HCT116 (cell line): ENCODE measurements around the gene KDELR1. TPM values are rescaled to one million over a fixed set of nuclear protein-coding genes. Genes with fewer than 3 reads are reported as not detected.

Experiments used
- ATAC-seq: fragments of 200-7000 bp; cut with Tn5 transposase; 2 replicates; pipeline ENCODE4 v1.9.1; 2020; ENCODE audit warnings: mild to moderate bottlenecking, moderate library complexity
- Bru-seq: library from RNA; stranded (reverse); fragments of 400-500 nt; gene quantifications from one replicate; lab custom pipeline; 2021; lab: Mats Ljungman, UMichigan
- BruChase-seq, 2 experiments: library from RNA; stranded (reverse); fragments of 400-500 nt; gene quantifications; one replicate each; lab custom pipeline; 2021; lab: Mats Ljungman, UMichigan
- BruUV-seq: library from RNA; stranded (reverse); fragments of 400-500 nt; replicated peaks from 2 replicates; lab custom pipeline; 2021; lab: Mats Ljungman, UMichigan
- CTCF ChIA-PET: fragments of 300-600 bp; sonication (Branson Sonifier 250); formaldehyde crosslinking; loops from one replicate; lab custom pipeline; 2021; ENCODE audit warnings: antibody characterized with exemption; lab: Charles Lee
- POLR2A ChIA-PET: fragments of 300-600, 350-600 bp; sonication (Branson Sonifier 250); formaldehyde crosslinking; loops from one replicate; lab custom pipeline; 2021; ENCODE audit warnings: antibody characterized with exemption; lab: Charles Lee
- RAD21 ChIA-PET, 2 experiments: fragments of 300-600 bp; sonication (Branson Sonifier 250); formaldehyde crosslinking; loops; one replicate each; lab custom pipeline; 2023; ENCODE audit warnings: low total read pairs in 2 of 2; ENCODE audit not compliant: uncharacterized antibody in 2 of 2, unreplicated experiment in 2 of 2, low non-redundant PET in 1 of 2; lab: Charles Lee
- DNase-seq: peaks from one replicate; pipeline ENCODE4 v3.0.0-alpha.2; 2010; ENCODE audit warnings: low read depth, low spot score
- H2AFZ ChIP-seq: fragments of 200-600 bp; shearing (Covaris generic), sonication (generic); 2 replicates; pipeline ENCODE4 v1.6.1; 2017; ENCODE audit warnings: low read depth, mixed run types, mixed read lengths, antibody characterized with exemption, low read length; ENCODE audit not compliant: poor library complexity, severe bottlenecking
- H3K27ac ChIP-seq: 2 replicates; pipeline ENCODE4 v1.5.1; 2012; ENCODE audit warnings: low read depth, low read length
- H3K27me3 ChIP-seq: fragments of 200-600 bp; sonication (generic); 2 replicates; pipeline ENCODE4 v1.6.1; 2016; ENCODE audit warnings: mixed run types, low read length, mixed read lengths; ENCODE audit not compliant: insufficient read depth
- H3K36me3 ChIP-seq, 2 experiments: fragments of 200-500 bp in 1 of 2; fragments of 200-600 bp in 1 of 2; sonication (Bioruptor generic) in 1 of 2; sonication (generic) in 1 of 2; 2 replicates each; pipeline versions ENCODE4 v1.5.1 to v1.6.1; 2014 to 2016; ENCODE audit warnings: low read length in 2 of 2, inconsistent platforms in 1 of 2, mixed read lengths in 1 of 2, mixed run types in 1 of 2; ENCODE audit not compliant: insufficient read depth in 2 of 2, control insufficient read depth in 1 of 2
- H3K4me1 ChIP-seq, 2 experiments: fragments of 200-600 bp in 1 of 2; sonication (generic) in 1 of 2; 2 replicates each; pipeline versions ENCODE4 v1.5.1 to v1.6.1; 2012 to 2017; ENCODE audit warnings: low read length in 2 of 2, inconsistent platforms in 1 of 2, mild to moderate bottlenecking in 1 of 2, mixed read lengths in 1 of 2, mixed run types in 1 of 2, moderate library complexity in 1 of 2; ENCODE audit not compliant: insufficient read depth in 2 of 2, control insufficient read depth in 1 of 2
- H3K4me2 ChIP-seq: fragments of 200-600 bp; sonication (generic); 2 replicates; pipeline ENCODE4 v1.6.1; 2017; ENCODE audit warnings: mixed run types, low read length, mixed read lengths
- H3K4me3 ChIP-seq, 2 experiments: fragments of 200-600 bp in 1 of 2; sonication (generic) in 1 of 2; replicated peaks in 1 of 2; 2 replicates each; pipeline ENCODE4 v1.5.1; 2011 to 2016; ENCODE audit warnings: low read length in 2 of 2, control low read depth in 1 of 2, low read depth in 1 of 2, mild to moderate bottlenecking in 1 of 2, mixed read lengths in 1 of 2, mixed run types in 1 of 2
- H3K79me2 ChIP-seq: fragments of 200-600 bp; sonication (generic); 2 replicates; pipeline ENCODE4 v1.6.1; 2017; ENCODE audit warnings: mild to moderate bottlenecking, mixed run types, low read length, moderate library complexity, mixed read lengths; ENCODE audit not compliant: insufficient read depth
- H3K9ac ChIP-seq: fragments of 200-600 bp; sonication (generic); 2 replicates; pipeline ENCODE4 v1.6.1; 2016; ENCODE audit warnings: low read length, mixed read lengths
- H3K9me2 ChIP-seq: fragments of 200-600 bp; sonication (generic), shearing (Covaris generic); 2 replicates; pipeline ENCODE4 v1.6.1; 2017; ENCODE audit warnings: mixed run types, mild to moderate bottlenecking, moderate library complexity; ENCODE audit not compliant: insufficient read depth
- H3K9me3 ChIP-seq, 2 experiments: fragments of 200-500 bp in 1 of 2; fragments of 200-600 bp in 1 of 2; sonication (Bioruptor generic) in 1 of 2; sonication (generic) in 1 of 2; 2 replicates each; pipeline ENCODE4 v1.6.1; 2014 to 2017; ENCODE audit warnings: low read length in 2 of 2, mixed read lengths in 2 of 2, inconsistent platforms in 1 of 2, low read depth in 1 of 2, mild to moderate bottlenecking in 1 of 2, mixed run types in 1 of 2, moderate library complexity in 1 of 2; ENCODE audit not compliant: control insufficient read depth in 1 of 2, insufficient read depth in 1 of 2
- H4K20me1 ChIP-seq: fragments of 200-600 bp; sonication (generic), shearing (Covaris generic); 2 replicates; pipeline ENCODE4 v1.6.1; 2017; ENCODE audit warnings: mixed run types, mild to moderate bottlenecking, moderate library complexity; ENCODE audit not compliant: insufficient read depth
- CEBPB ChIP-seq: IDR thresholded peaks from 2 replicates; pipeline ENCODE4 v1.6.1; 2012; ENCODE audit warnings: low read depth
- CTCF ChIP-seq, 3 experiments: fragments of 200-600 bp in 1 of 3; sonication (generic) in 1 of 3; IDR thresholded peaks in 2 of 3; conservative IDR thresholded peaks in 1 of 3; 2 replicates each; pipeline ENCODE4 v1.5.1; 2012 to 2017; ENCODE audit warnings: low read depth in 2 of 3, low read length in 2 of 3, antibody characterized with exemption in 1 of 3, borderline replicate concordance in 1 of 3, control low read depth in 1 of 3, mild to moderate bottlenecking in 1 of 3, mixed read lengths in 1 of 3, mixed run types in 1 of 3, moderate library complexity in 1 of 3; ENCODE audit not compliant: insufficient read depth in 1 of 3
- EGR1 ChIP-seq: IDR thresholded peaks from 2 replicates; pipeline ENCODE4 v1.6.1; 2012; ENCODE audit warnings: low read depth
- ELF1 ChIP-seq: IDR thresholded peaks from 2 replicates; pipeline ENCODE4 v1.6.1; 2012; ENCODE audit warnings: low read depth, borderline replicate concordance
- JUND ChIP-seq: IDR thresholded peaks from 2 replicates; pipeline ENCODE4 v1.6.1; 2012
- MAX ChIP-seq: IDR thresholded peaks from 2 replicates; pipeline ENCODE4 v1.6.1; 2012
- POLR2A ChIP-seq: IDR thresholded peaks from 2 replicates; pipeline ENCODE4 v1.7.0; 2011; ENCODE audit warnings: borderline replicate concordance; ENCODE audit not compliant: insufficient read depth, insufficient read length; ENCODE audit errors: extremely low read depth
- POLR2AphosphoS5 ChIP-seq: IDR thresholded peaks from 2 replicates; pipeline ENCODE4 v1.6.1; 2011; ENCODE audit warnings: mild to moderate bottlenecking, low read depth, low read length, moderate library complexity
- RAD21 ChIP-seq: IDR thresholded peaks from 2 replicates; pipeline ENCODE4 v1.6.1; 2012; ENCODE audit warnings: low read depth, mild to moderate bottlenecking
- REST ChIP-seq: IDR thresholded peaks from 2 replicates; pipeline ENCODE4 v1.6.1; 2012; ENCODE audit warnings: low read depth
- TCF7L2 ChIP-seq: IDR thresholded peaks from 2 replicates; pipeline ENCODE4 v1.7.0; 2011; ENCODE audit warnings: borderline replicate concordance, inconsistent platforms; ENCODE audit not compliant: insufficient read depth, insufficient read length; ENCODE audit errors: extremely low read depth
- YY1 ChIP-seq: IDR thresholded peaks from 2 replicates; pipeline ENCODE4 v1.6.1; 2011; ENCODE audit warnings: low read length, low read depth, moderate library complexity, mild to moderate bottlenecking; ENCODE audit not compliant: insufficient replicate concordance; ENCODE audit errors: extremely low read depth
- ZNF274 ChIP-seq: fragments of 200-500 bp; sonication (Bioruptor generic); IDR thresholded peaks from 2 replicates; pipeline ENCODE4 v1.6.1; 2014; ENCODE audit warnings: mild to moderate bottlenecking, low read depth, low read length, inconsistent platforms
- intact Hi-C: fragments of 100-400 bp; cut with micrococcal nuclease; formaldehyde crosslinking; loops from 2 replicates; pipeline ENCODE4 v1.10.0; 2022
- long read RNA-seq: library from polyadenylated mRNA; unstranded; transcript quantifications from one replicate; pipeline ENCODE4 v2.0.0, GENCODE V29; 2021; ENCODE audit not compliant: unreplicated experiment
- polyA plus RNA-seq: library from polyadenylated mRNA; unstranded; fragments of >200 nt; gene quantifications from 2 replicates; pipeline ENCODE4 v1.2.1, GENCODE V29; 2012; ENCODE audit warnings: missing spikeins
- total RNA-seq: library from RNA; stranded (reverse); gene quantifications from one replicate; pipeline ENCODE4 v1.2.1, GENCODE V29; 2021; ENCODE audit not compliant: unreplicated experiment

The KDELR1 gene
- total RNA-seq (212 TPM), Bru-seq, nascent RNA (percentile 84 among the genes with signal in this experiment), BruChase-seq, experiment 1, labeled RNA remaining after a 6-hour chase (percentile 97 among the genes with signal in this experiment), BruChase-seq, experiment 2, labeled RNA remaining after a 2-hour chase (percentile 94 among the genes with signal in this experiment)
- polyA plus RNA-seq: 235 and 236 TPM in 2 replicates
- long read RNA-seq, transcript KDELR1-201 (5 exons, 1,557 nt): major isoform, 113 of 159 reads
- long read RNA-seq, partial matches to known transcripts: 8 of 159 reads
- long read RNA-seq, other reads (novel, unspliced or antisense): 35 of 159 reads

DNA sequence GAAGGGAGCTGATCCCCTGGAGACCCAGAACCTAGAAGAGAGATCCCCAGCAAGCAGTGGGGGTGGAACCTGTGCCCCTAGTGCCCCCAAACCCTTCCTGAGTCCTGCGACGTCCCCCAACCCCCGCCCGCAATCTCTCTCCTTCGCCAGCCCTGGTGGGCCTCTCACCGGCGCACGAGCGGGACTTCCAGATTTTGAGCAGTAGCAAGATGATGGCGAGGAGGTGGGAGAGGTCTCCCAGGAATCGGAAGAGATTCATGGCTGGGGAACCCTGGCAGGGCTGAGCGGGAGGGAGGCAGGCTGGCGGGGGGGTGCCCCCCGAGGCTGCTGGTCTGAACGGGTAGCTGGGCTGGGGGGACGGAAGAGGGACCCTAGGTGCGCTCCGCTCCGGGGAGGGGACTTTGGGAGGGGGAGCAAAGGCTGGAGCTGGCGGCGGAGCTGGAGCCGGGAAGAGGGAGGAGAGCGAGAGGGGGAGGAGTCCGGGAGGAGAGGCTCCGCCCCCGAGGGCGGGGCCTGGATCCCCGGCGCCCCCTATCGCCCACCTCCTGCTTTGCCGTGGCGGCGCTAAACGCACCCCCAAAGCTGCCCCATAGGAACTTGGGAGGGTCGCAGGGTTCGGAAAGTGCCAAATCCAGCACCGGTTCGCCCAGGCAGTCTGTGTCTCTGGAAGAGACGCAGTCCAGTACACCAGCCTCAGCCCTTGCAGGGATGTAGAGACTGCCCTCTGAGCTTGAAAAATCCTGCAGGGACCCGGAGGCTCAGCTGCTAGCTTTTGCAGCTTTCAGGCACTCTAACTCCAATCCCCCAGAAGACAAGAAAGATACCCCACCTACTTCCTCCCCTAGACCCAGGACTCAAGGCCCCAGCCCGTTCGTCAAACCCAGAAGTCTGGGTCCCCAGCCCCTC is at the start of gene KDELR1:
Gene KDELR1 (minus strand): TSS at position 452 of the 906 bp plus-strand sequence. CDS start 193 bp downstream, at position 259.
- Histone ChIP-seq H2AFZ (no peak within 1 kb of the TSS), H3K27me3 (no peaks in the 10 kb centered on the region), H3K4me3 (peak within 1 kb of the TSS; percentile 82 to 96), H3K79me2 (peaks cover 46% of the 10 kb centered on the region), H4K20me1 (0 out of 2 replicates have a peak, but pooled peaks cover 2% of the 10 kb centered on the region), H3K9me3 (no peaks in the 10 kb centered on the region), H3K4me1 (peaks cover 9 to 52% of the 10 kb centered on the region in 2 experiments), H3K4me2 (peak within 1 kb of the TSS; percentile 90), H3K36me3 (peaks cover 17 to 23% of the 10 kb centered on the region in 2 experiments), H3K27ac (peak within 1 kb of the TSS; percentile 80), H3K9me2 (no peaks in the 10 kb centered on the region), H3K9ac (peak within 1 kb of the TSS; percentile 100)
- RAD21 ChIA-PET: interaction anchor here in 1 of 2 experiments (0.9 to 1.3 kb wide), 3 partner anchors 27 to 167 kb away, joined by 3 to 4 read pairs (median 4); partner anchors contain the start of genes SYNGR4 and TMEM143
- no peak for TF ChIP-seq REST
- TF ChIP-seq MAX: no peak
- TF ChIP-seq POLR2A: no peak
- TF ChIP-seq ELF1: no peak
- peak; percentile 80 for TF ChIP-seq POLR2AphosphoS5
- peak in 2 of 3 experiments; percentile 81 to 95; a peak in 5 of 6 replicates for TF ChIP-seq CTCF (IDR thresholded peaks at IDR 0.05 in 2 of 3, conservative IDR thresholded peaks at IDR 0.05 in 1 of 3; ENCODE audit: borderline replicate concordance in 1 of 3, insufficient read depth in 1 of 3, low read depth in 2 of 3, low read length in 2 of 3)
- no peak for TF ChIP-seq RAD21
- TF ChIP-seq ZNF274: no peak
- no peak for TF ChIP-seq JUND
- TF ChIP-seq YY1: peak; percentile 29
- no peak for TF ChIP-seq TCF7L2
- TF ChIP-seq EGR1: no peak
- no peak for TF ChIP-seq CEBPB
- DNase-seq (no peak), ATAC-seq (peak; percentile 80)
- intact Hi-C loops: loop anchor here (10.0 kb wide), 2 partner anchors 67 to 103 kb away; partner anchors contain the start of gene EMP3
- POLR2A ChIA-PET: interaction anchor here (0.6 to 1.2 kb wide), 8 partner anchors 9 to 228 kb away, joined by 3 to 6 read pairs (median 4); partner anchors contain the start of genes RPL18, SPHK2, SYNGR4 and TMEM143
- CTCF ChIA-PET: interaction anchor here (0.6 to 2.3 kb wide), 24 partner anchors 8 to 747 kb away, joined by 3 to 20 read pairs (median 4); partner anchors contain the start of genes SYNGR4 and TMEM143
- BruUV-seq: TSS peak; percentile 80
